Measurements from ENCODE around the gene ADCY1.
"Not testable (repeated sequence)": the region's sequence is repeated elsewhere in the genome, so short reads cannot be mapped to it uniquely, and the experiment has no call there.

GRCh38 chr7:45759464-45759863, 185.3 kb downstream of the ADCY1 start:
- TF ChIP-seq CTCF (IDR thresholded peaks at IDR 0.05; ENCODE audit: low read depth, low read length); EZH2phosphoT487 (IDR thresholded peaks at IDR 0.05; ENCODE audit: low read depth): not testable (repeated sequence)

Data from OCI-LY3 (cell line).